ENCODE results near the gene NDUFA5.

The NDUFA5 gene

DNA sequence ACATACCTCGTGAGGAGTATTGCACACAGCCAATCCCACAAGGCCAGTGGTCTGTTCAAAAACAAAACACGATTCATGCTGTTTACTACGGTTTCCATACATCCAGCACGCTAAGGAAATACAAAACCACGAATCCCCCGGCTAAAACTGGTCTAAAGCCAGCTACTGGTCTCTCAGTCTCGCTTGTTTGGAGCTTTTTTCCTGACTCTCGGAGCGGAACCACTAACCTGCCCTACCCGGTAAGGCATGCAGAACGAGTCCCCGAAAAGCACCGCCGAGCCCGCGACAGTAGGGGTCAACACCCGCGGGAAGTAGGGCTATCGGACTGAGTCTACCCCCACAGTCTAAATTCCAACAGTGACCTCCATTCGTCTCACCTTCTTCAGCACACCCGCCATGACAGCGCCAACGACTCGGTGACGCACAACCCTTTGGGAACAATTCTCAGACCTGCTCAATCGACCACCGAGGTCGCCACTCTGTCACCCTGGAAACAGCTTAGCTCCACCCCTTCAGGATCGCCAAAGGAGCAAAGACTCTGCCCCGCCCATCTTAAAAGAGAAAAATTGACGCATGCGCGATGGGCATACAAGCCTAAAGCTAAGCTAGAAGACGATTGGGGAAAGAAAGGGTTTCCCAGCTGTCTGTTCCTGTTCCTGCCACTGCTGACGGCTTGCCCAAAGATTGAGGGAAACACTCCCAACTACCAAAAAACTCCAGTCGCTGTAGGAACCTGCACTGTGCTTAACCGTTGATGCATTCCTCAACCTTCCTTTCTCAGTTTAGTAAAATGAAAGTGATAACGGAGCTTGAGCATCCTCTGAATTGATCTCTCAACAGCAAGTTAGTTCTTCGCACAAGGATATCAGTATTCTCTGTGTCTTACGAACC lies at the start of gene NDUFA5:
TSS of gene NDUFA5 (minus strand) at position 421 of the 891 bp plus-strand sequence. CDS start at position 398, 23 bp downstream.
- DNase-seq (ENCODE audit: low read depth, low spot score): peak; percentile 98

DNA sequence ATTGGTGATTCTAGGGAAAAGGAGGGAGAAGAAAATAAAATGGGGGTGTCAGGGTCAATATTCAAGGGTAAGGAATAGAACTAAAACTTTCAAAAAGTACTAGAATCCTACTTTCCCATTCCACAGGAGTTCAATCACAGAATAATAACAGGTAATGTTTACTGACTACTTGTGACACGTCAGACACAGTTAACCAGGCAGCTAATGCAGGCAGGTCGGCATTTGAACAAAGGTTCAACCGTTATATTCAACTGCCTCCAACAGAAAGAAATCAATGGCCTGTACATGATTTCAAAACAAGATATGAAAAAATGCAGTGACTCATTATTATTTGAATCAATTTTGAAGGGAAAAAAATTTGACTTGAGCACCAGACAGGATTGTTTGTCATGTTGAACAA lies 47.1 kb upstream of the NDUFA5 start:
- DNase-seq (ENCODE audit: low read depth, low spot score): no peak

DNA sequence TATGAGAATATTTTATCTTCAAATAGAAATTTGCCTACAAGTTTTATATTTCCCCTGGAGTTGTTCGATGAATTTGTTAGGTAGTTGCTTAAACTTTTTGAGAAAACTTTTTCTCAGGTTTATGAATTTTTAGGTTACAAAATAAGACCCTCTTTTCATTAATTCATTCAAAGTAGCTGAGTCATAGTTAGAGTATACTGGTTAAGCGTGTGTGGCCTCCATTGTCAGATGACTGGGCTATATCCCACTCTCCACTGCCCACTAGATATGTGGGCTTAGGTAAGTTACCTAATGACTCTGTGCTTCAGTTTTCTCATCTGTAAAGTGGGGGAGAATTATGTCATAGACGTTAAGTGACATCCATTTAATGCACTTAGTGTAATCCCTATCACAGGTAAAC lies 45.0 kb upstream of the NDUFA5 start:
- DNase-seq (ENCODE audit: low read depth, low spot score): no peak

DNA sequence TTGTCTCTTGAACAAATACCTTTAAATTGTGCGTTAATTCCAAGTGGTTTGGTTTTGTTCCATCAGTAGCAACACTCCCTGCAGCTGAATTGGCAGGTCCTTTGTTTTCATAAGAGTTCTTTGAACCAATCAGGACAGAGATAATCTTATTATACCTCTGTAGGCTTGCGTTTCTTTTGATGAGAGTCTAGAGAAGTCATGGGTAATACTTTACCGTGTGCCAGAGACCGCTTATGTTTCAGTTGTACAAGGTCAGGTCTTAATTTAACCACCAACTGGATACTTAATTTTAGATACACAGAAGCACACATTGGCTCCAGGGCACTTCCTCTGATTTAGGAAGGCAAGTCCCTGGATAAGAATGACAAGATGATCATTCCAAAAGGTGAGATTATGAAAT lies 43.9 kb upstream of the NDUFA5 start, which contains the start of gene ASB15:
TSS of gene ASB15 (plus strand) at position 292 of the 400 bp plus-strand sequence. CDS start 12,682 bp downstream, outside the sequence.
- DNase-seq (ENCODE audit: low read depth, low spot score): no peak

DNA sequence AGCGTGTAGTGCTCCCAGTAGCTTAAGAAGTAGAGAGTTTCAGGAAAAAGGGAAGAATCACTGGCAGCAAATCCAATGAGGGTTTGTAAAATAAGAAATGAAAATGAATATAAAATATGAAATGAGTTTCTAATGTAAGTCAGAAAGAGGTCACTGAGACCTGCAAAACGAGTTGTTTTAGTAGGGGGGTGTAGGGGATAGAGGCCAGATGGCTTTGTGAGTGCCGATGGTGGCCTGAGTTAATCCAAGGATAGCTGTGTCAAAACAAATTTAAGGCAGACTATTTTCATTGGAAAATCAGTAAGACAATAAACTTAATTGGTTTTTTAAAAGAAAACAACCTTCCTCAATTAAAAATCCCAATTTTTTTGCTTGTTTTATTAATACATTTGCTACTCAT lies 43.3 kb upstream of the NDUFA5 start:
- DNase-seq (ENCODE audit: low read depth, low spot score): no peak

DNA sequence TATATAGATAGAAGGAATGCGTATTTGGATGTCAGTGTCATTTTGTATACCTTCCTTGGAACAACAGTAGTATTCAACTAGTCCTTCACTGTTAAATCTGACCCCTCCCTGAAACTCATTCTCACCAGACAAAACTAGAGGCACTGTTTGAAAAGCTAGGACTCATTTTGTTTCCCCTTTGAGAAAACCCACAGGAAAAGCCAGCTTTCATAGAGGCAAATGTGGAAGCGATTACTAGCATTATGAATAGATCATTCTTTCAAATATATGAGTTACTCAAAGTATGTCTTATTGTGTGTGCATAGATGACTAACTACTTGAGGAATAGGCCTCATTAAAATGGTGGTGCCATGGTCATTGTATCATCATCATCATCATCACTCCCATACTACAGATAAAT lies 42.1 kb upstream of the NDUFA5 start:
- no peak for DNase-seq (ENCODE audit: low read depth, low spot score)

DNA sequence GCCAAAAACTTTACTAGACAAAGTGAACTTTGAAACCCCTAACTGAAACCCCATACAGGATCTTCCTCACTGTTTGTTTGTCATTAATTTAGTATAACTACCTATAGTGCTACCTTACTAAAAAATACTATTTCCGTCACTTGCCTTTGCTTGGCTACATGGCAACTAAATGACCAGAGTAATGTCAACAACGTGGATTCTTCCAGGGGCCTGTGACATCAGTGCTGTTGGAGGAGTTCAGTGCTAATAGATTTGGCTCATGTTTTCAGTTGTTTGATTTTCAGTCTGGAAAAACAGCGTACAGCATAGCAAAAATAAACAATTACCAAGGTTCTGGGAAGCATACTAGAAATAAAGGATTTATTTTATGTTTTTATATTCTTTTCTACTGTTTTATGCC lies 41.0 kb upstream of the NDUFA5 start:
- DNase-seq (ENCODE audit: low read depth, low spot score): no peak

DNA sequence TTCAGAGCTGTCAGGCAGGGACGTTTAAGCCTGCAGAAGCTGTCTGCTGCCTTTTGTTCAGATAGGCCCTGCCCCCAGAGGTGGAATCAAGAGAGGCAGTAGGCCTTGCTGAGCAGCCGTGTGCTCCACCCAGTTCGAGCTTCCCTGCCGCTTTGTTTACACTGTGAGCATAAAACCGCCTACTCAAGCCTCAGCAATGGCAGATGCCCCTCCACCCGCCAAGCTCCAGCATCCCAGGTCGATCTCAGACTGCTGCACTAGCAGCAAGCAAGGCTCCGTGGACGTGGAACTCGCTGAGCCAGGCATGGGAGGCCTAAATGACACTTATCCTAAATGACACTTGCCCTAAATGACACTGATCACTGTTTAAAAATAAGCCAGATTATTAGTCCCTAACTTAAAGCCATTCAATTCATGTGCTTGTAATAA lies 37.2 kb upstream of the NDUFA5 start:
- DNase-seq (ENCODE audit: low read depth, low spot score): peak; percentile 90

DNA sequence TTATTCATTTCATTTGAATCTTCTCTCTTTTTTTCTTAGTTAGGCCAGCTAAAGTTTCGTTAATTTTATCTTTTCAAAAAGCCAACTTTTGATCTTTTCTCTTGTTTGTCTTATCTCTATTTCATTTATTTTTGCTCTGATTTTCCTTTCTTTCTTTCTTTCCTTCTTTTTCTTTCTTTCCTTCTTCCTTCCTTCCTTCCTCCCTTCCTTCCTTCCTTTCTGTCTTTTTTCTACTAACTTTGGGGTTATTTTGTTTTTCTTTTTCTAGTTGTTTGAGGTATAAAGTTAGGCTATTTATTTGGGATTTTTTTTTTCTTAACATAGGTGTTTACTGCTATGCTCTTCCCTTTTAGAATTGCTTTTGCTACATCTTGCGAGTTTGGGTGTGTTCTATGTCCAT lies 30.8 kb upstream of the NDUFA5 start:
- DNase-seq (ENCODE audit: low read depth, low spot score): no peak

DNA sequence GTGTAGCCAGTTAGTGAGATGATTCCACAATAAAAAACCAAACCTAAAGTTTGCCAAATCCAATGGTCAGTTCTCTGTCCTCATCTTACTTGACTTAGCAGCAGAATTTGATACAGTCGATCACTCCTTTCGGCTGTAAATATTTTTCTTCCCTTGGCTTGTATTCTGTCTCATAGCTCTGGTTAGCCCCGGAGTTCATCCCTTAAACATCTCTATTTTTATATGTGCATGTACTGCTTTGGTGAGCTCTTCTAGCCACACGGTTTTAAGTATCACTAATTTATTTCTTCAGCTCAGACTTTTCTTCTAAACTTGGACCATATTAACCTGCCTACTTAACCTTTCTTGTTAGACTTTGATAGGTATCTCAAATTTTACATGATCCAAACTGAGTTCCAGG lies 26.2 kb upstream of the NDUFA5 start:
- DNase-seq (ENCODE audit: low read depth, low spot score): no peak

DNA sequence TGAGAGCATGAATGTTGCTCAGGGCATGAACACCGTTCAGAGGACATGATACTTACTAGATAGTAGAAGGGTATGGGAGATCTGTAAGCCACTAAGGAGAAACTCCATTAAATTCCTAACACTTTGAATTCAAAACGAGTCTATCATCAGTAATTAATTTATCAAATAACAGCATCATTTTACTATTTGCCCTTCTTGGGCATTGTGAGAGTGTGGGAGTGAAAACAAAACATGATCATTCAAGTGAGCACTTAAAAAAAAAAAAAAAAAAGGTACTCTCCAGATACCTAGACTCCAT lies 23.5 kb upstream of the NDUFA5 start:
- no peak for DNase-seq (ENCODE audit: low read depth, low spot score)

DNA sequence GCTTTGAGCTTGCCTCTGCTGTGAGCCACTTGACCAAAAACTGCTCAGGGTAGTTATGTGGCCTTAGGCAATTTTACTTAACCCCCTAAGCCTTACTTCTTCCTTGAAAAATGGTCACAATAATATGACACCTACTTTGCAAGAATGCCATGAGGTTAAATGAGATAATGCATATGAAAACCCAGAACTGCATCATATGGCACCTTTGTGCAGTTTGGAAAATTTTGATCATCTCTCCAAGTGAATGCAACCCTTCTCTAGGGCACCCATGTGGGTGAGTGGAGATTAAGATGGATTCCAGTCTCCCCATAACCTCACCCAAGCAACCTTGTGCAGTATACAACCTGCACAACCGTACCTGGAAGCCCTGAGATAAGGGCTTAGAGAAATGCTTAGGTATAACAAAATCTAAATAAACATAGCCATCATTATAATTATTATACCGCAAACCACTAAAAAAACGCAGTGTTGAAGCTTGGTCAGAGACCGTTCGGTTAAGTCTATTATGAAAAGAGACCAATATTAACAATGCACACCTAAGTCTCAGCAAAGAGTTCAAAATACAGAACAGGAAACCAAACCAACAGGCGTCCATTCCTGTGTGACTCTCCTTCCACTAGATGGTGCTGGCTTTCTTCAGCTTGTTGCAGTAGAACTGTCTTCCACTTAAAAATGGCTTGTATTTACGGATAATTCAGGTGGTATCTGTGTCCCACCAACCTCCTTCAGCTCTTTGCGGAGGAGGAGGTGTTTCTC lies 23.0 kb upstream of the NDUFA5 start:
- peak; percentile 42 for DNase-seq (ENCODE audit: low read depth, low spot score)

DNA sequence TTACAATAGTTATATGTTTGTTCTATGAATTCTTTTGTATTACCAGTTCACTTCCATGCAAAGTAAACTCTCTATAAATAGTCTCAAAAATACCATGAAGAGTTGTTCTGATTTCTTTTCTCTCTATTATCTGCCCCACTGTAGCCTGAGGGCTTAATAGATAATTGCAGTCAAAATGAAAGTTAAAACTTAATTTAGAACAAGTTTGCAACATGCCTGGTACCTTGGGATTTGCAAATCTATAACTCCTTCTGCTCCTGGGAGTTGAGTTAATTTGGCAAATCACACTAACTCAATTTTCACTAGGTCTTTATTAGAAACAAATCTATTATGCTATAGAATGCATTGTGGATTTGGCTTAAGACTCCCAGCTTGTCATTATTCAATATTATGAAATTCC lies 21.8 kb upstream of the NDUFA5 start:
- no peak for DNase-seq (ENCODE audit: low read depth, low spot score)

DNA sequence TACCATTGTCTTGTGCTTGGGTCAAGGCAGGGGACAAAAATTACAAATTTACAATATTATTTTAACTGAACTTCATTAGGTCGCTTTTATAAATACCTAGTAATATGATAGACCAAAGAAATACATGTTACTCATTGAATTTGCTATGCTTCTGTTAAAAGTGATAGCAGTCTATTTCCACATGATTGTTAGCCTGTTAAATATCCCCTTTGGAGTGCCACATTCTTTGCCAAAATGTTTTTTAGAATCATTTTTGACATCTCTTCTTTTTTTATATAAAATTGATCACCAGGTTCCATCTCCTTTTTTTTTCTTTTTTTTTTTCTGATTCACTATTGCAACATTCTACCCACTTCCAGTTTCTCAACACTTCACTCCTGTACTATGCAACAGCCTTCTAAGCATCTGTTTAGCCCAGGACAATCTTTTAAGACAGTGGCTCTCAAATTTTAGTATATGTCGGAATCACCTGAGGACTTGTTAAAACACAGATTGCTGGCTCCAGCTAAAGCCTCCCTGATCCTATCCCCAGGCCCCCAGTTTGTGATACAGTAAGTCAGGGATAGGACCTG lies 16.4 kb upstream of the NDUFA5 start:
- no peak for DNase-seq (ENCODE audit: low read depth, low spot score)

DNA sequence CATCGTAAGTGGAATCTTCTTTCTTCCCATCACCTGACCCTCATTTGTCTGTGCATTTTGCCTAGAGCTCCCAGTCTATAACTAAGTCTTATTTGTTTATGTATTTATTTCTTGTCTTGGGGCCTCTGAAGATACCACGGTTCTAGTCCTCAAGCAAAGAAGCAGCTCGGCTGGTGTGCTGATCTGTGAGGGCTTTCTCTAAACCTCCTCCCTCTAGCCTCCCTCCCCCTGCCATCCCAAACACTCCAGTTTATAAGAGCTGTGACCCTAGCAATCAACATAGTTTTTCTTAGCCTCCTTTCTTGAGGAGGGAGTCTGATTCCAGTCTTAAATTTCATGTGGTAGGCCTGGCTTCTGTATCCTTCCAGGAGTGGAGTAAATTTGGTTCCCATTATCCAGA lies 15.7 kb upstream of the NDUFA5 start:
- DNase-seq (ENCODE audit: low read depth, low spot score): peak; percentile 8

DNA sequence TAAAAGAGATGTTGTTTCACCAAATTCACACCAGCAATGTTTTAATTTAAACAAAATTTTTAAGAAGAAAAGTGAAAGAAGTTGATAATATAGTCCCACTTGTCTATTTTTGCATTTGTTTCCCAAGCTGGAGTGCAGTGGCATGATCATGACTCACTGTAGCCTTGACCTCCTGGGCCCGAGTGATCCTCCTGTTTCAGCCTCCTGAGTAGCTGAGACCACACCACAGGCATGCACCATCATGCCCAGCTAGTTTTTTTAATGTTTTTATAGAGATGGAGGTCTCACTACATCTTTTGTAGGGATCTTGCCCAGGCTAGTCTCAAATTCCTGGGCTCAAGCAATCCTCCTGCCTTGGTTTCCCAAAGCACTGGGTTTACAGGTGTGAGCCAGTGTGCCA lies 14.1 kb upstream of the NDUFA5 start:
- no peak for DNase-seq (ENCODE audit: low read depth, low spot score)

DNA sequence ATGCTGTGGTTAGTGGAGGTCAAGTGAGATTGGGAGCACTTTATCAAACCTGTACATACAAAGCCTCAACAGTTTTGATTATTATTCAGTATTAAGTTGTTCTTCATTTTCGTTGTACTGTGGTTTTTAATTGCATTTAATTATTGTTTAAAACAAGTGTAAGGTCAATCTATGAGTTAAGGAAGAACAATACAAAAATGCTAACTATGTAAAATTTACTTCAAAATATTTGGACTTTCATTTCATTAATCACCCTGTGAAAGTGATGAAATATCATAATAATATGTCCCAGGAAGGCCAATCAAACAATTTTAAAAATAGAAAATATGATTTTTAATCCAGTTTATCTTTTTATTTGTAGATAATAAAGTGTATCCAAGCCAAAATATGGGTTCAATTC lies 13.6 kb upstream of the NDUFA5 start:
- no peak for DNase-seq (ENCODE audit: low read depth, low spot score)

DNA sequence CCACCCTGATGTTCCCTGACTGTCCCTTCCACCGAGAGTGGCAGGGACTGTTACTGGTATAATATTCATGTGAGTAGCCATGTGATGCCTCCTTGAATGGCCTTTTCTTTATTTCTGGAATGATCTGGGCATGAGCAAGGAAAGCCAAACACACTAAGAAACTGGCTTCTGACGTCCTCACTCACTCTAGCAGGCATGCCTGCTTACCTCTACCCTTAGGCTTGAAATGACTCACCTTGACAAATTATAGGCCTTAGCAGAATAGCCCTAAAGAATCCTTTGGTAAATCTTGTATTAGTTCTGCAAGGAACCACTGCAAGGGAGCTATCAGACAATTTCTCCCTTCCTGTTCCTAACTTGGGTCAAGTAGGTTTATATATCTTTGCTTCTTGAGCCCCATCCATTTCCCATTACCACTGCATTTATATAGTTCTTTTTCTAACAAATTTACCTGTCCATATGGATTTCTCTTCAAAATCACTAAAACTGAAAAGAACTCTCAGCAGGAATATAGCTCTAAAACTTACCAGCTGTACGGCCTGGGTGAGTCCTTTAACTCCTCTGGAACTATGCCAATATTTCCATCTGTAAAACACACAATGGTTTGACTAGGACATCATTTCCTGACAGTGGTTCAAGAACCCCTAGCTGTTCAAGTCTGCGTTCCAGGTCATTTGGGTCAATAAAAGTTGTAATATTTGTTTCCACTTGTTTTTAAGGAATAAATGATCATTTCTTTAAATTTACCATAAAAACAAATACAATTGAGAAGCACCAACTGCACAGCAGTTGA lies 13.0 kb upstream of the NDUFA5 start:
- peak; percentile 9 for DNase-seq (ENCODE audit: low read depth, low spot score)

DNA sequence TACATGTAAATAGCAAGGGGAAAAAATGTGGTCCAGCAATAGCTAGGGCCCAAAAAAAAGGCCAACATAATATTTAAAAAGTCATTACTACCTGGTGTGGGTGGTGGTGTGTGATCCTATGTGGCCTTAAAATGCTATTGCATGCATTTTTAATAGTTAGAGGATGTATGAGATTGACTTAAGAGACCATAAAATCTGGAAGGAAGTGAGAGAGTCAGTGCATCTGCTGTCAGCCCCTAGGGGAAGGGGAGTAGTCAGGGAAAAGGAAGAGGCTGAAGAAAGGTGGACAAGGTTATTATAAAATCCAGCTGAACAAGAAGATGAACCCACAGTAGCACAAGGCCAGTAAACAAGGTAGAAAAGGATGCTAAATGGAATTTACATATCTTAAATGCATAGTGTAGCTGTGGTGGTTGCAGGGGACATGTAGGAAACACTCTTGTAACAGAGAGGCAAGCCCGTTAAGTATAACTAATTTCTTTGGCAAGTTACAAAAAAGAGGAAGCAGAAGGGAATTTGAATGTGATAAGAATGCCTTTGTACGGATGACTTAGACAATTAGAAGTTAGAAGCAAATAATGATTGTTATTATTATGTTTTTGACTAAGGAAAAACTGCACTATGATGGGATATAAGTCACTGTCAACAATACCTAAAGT lies 11.9 kb upstream of the NDUFA5 start:
- DNase-seq (ENCODE audit: low read depth, low spot score): no peak

DNA sequence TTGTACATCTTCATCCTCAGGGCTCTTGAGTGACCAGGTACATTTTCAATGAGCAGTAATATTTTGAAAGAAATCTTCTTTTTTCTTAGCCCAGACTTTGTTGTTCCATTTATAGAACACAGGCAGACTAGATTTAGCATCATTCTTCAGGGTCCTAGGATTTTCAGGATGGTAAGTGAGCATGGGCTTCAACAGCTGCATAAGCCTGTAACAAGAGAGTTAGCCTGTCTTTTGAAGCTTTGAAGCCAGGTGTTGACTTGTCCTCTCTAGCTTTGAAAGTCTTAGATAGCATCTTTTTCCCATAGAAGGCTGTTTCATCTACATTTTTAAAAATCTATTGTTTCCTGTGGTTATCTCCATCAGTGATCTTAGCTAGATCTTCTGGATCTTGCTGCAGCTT lies 4.5 kb upstream of the NDUFA5 start:
- no peak for DNase-seq (ENCODE audit: low read depth, low spot score)

DNA sequence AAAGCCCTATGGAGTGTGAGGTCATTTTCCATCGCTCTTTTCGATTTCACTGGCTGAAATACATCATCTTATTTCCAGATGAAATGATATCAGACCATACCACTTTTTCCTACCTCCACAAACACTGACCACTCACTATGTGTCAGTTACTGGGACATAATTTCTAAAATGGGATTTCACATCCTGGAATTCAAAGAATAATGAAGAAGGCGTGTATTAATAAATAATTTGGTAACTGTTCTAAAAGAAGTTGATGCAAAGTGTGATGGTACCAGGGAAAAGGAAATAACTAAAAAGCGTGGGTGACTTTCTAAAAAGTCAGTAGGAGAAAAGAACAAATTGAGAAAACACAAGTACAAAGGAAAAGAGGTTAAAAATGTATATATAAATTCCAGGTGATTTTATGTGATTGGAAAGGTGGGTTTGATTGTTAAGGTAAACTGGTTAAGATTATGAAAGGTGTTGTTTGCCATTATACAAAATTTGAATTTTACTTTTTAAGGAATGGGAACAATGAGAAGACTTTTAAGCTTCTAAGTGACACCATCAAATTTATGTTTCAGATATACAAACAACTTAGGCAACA lies 764 bp upstream of the NDUFA5 start:
- DNase-seq (ENCODE audit: low read depth, low spot score): no peak

Measured in ELF-1 (cell line).